Dedifferentiated amniotic fluid mesenchymal stem cell (primary cell): Measurements from ENCODE around the gene RGS3.

ENCODE experiments used
- DNase-seq: peaks from one replicate; pipeline ENCODE4 v3.0.0-alpha.2; 2016; ENCODE audit errors: extremely low spot score

The RGS3 gene

DNA sequence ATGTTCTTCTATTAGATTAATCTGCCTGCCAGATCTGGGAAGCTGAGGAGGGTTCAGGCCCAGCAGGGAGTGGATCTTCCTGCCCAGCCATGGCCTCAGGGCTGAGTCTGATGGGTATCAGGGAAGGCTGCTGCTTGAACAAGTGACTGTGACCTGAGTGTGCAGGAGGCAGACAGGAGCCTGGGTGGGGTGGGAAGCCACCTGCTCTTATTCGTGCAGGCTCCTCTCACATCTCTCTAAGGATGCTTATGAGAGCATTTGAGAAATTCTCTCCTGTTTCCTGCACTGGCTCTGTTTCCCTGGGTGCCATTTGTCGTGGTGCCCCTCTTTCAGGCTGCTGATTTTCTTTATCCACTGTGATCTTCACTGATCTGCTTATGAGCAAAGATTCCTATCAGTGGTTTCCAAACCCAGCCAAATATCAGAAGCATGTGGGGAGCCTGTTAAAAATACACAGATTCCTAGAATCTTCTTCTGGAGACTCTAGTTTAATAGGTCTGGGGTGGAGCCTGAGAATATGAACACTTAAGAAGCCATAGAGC lies 2.1 kb downstream of the RGS3 start:
- DNase-seq = no peak

DNA sequence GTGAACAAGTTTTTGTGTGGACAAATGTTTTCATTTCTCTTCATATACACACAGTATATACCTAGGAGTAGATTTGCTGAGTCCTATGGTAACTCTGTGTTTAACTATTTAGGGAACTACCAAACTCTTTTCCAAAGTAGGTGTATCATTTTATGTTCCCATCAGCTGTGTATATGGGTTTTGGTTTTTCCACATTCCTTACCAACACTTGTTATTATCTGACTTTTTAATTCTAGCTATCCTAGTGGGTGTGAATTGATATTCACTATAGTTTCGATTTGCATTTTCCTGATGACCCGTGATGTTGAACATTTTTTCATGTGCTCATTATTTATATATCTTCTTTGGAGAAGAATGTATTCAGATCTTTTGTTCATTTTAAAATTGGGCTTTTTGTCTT lies 3.7 kb downstream of the RGS3 start:
- DNase-seq = no peak

GRCh38 chr9:113468716-113469448 lies 5.4 kb downstream of the RGS3 start:
- DNase-seq = no peak

- DNase-seq = no peak
Measured at GRCh38 chr9:113471143-113471542, 7.6 kb downstream of the RGS3 start.

DNA sequence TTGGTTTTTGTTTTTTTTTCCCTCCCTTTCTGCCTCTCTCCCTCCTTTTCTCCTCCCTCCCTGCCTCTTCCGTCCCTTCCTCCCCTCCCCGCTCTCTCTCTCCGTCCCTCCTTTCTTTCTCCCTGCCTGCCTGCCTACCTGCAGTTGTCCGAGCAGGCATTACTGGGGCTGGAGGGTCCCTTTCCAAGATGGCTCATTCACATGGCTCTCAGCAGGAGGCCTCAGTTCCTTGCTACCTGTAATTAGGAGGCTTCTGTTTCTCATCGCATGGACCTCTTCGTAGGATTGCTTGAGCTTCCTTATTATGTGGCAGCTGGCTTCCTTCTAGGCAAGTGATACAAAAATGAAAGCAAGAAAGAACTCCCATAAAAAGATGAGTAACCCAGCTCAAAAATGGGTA lies 8.0 kb downstream of the RGS3 start:
- DNase-seq = no peak

- no peak for DNase-seq
Measured at GRCh38 chr9:113472199-113472598, 8.7 kb downstream of the RGS3 start.

DNA sequence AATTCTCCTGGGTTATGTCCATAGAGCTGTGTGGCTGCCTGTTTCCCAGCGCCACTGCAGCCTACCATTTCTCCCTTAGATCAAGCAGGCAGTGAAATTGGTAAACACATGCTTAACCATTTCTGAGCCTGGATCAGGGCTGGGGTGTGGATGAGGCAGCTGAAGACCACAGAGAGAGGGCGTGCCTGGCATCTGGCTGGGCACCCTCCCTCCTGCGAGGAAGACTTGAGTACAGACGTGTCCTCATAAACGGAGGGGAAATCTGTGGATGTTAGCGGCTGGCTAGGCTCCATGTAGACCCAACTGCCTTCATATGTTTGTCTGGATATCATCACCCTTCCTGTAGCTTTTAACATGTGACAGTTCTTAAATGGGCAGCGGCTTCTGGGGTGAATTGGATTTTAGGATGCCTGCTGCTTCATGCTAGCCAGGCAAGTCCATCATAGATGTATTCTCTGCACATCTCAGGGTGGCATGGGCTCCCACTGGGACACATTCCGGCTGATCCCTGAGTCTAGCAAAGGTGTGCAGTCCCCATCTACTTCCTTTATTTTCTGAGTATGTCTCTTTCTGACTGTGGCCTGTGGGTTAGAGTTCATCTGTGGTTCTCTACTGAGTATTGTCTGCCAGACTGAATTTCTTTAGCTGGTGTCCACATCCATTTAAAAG lies 11.0 kb downstream of the RGS3 start:
- no peak for DNase-seq

- no peak for DNase-seq
Measured at GRCh38 chr9:113475031-113475430, 11.5 kb downstream of the RGS3 start.

DNA sequence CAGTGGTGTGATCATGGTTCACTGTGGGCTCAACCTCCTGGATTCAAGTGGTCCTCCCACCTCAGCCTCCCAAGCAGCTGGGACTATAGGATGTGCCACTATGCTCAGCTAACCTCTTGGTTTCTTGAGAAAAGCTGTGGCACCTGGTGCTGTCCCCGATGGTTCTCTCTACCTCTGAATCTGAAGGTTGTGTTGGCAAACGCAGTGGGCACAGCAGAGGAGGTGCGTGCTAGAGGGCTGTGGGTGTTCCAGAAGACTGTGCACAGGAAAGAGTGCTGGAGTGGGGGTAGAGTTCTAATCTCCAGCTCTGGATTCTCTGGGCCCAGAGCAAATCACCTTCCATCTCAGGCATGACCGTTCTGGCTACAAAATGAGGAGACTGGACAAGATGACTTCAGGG lies 12.5 kb downstream of the RGS3 start:
- DNase-seq = no peak

- no peak for DNase-seq
Measured at GRCh38 chr9:113476511-113476916, 13.0 kb downstream of the RGS3 start.

GRCh38 chr9:113477058-113477457 lies 13.5 kb downstream of the RGS3 start:
- no peak for DNase-seq

GRCh38 chr9:113477661-113478060 lies 14.1 kb downstream of the RGS3 start:
- DNase-seq = no peak

DNA sequence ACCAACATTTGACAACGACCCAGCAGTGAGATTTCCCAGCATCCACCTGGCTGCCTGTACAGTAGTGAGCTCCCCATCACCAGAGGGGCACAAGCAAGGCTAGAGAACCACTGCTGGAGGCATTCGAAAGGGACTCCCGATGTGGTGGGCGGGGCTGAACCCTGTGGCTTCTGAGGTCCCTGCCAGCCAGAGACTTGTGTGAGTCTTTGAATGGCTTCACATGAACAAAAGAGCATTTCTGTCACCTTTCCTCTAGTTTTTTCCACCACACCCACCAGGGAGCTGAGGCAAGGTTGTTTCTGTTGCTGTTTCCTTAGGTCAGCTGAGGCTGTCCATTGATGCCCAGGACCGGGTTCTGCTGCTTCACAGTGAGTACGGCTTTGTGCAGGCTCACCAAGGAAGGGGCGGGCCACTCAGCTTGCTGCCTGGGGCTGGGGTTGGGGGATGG lies 15.7 kb downstream of the RGS3 start:
- no peak for DNase-seq

GRCh38 chr9:113480612-113481011 lies 17.1 kb downstream of the RGS3 start:
- no peak for DNase-seq

DNA sequence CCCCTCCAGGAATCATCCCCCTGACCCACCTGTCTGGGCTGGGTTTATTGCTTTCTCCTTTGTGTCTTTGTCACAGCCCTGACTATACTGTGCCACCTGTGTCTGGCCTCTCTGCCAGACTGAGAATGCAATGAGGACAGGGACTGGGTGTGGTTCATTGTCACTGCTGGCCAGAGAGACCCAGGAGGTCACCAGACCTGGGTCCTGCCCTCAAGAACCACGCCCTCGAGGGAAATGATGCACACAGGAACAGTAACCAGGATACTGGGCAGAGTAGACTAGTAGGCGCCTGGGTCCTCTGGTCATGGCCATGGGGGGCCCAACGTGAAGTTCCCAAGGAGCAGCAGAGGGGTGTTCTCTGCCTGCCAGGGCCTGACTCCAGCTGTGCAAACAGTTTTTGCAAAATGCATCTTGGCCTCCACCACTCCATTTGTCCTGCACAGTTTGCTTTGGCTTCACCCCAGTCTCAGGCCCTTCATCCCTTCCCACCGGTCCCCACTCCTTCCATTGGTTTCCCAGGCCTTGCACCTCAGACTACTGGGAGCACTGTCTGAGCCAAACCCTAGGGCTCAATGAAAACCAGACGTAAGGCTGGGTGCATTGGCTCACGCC lies 17.8 kb downstream of the RGS3 start:
- DNase-seq = no peak

- no peak for DNase-seq
Measured at GRCh38 chr9:113482341-113482740, 18.8 kb downstream of the RGS3 start.

- DNase-seq = no peak
Measured at GRCh38 chr9:113482991-113483675, 19.6 kb downstream of the RGS3 start.

DNA sequence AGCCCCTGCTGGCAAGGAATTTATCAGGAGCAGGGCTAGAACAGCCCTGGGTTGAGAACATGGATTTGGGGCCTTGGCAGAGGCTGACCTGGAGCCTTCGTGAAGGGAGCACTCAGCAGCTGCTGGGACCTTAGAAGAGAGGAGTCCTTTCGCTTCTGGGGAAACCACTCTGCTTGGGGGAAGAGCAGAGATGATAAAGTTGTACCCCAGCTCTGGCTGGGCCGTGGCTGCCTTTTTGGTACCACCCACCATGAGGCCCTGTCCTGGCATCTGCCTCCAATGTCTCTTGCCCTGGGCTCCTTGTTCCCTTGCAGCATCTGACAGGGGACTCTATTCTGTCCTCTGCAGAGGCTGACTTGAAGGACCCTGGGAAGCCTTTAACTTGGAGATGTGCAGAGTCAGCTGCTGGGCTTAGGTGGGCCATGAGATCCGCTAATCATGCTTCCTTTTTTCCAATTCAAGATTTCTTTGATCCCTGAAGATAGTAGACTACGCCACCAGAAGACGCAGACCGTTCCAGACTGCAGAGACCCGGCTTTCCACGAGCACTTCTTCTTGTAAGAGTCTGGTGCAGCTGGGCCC lies 20.2 kb downstream of the RGS3 start:
- no peak for DNase-seq

- no peak for DNase-seq
Measured at GRCh38 chr9:113484258-113484730, 20.8 kb downstream of the RGS3 start.

GRCh38 chr9:113485761-113486115 lies 22.2 kb downstream of the RGS3 start:
- DNase-seq = no peak

DNA sequence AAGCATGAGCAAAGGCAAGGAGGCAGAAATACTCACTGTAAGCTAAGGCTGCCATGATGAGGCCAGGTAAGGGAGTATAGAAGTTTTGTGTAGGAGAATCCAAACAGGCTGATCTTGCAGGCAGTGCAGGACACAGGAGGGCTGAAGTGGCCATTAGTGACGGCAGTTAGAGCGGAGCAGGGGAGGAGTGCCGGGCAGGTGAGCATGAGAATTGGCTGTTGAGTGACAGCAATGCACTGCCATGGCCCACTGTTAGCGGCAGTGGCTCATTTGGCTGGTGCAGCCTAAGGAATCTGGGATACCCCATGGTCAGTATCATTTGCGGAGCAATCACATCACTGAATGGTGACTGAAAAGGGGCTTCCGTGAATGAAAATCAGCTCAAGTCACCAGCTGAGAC lies 22.8 kb downstream of the RGS3 start:
- DNase-seq = no peak

DNA sequence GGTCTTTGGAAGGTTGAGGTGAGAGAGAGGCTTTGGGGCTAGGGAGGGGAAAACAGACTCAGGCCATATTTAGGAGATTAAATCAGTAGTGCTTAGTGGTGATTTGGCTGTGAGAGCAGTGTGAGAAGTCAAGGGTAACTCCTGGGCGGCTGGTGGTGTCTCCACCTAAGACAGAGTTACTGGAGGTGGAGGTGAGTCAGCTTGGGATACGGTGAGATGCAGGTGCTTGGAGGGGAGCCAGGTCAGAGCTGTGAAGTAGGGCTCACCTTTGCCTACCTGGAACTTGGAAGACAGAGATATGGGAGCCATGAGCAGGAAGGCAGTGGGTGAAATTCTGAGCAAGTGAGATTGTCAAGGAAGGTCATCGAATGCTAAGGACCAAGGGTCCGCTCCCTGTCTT lies 24.5 kb downstream of the RGS3 start:
- no peak for DNase-seq
